Adipose tissue (tissue), 3 donors: ENCODE measurements around the gene SLC12A9. TPM values are rescaled to one million over a fixed set of nuclear protein-coding genes. Genes with fewer than 3 reads are reported as not detected.
"Not testable (repeated sequence)": the region's sequence is repeated elsewhere in the genome, so short reads cannot be mapped to it uniquely, and the experiment has no call there.

Source experiments
- H3K27ac ChIP-seq: one replicate; pipeline ENCODE4 v1.5.1; 2013; ENCODE audit warnings: low read depth, low read length
- WGBS, 3 donors: extraction: QIAGEN DNeasy Blood & Tissue Kit; methylation state at CpG; one replicate each; pipeline ENCODE4 v1.1.7; 2013; 5-methylcytosine and 5-hydroxymethylcytosine counted together
- polyA plus RNA-seq, 3 donors: library from polyadenylated mRNA; stranded (reverse); fragments of 200-250 nt; gene quantifications; one replicate each; pipeline ENCODE4 v1.2.3, GENCODE V29; 2013
- donor health status: healthy with polysubstance abuse.
- donor health status: Bipolar disorder and iron deficiency.
- donor health status: healthy.

SLC12A9 gene
- polyA plus RNA-seq, 3 donors, result 12.0 to 18.8 (median 13.8) TPM

- H3K27ac ChIP-seq, result not testable (repeated sequence)
- 59 to 84% (median 69%) methylated on average over 5 to 7 of the region's 7 CpGs for WGBS, 3 donors
Observed at GRCh38 chr7:100910443-100910842, 57.9 kb downstream of the SLC12A9 start.

GRCh38 chr7:100911484-100911883, 59.0 kb downstream of the SLC12A9 start:
- H3K27ac ChIP-seq, result no peak overlapping the region
- 80 to 95% (median 89%) methylated on average over 3 of the region's 3 CpGs for WGBS, 3 donors

GRCh38 chr7:100914208-100914878, 61.8 kb downstream of the SLC12A9 start:
- WGBS, 3 donors, result 64 to 93% (median 87%) methylated on average over 15 of the region's 15 CpGs
- no peak overlapping the region for H3K27ac ChIP-seq

- H3K27ac ChIP-seq, result no peak overlapping the region
- 81 to 89% (median 85%) methylated on average over 8 of the region's 8 CpGs for WGBS, 3 donors
Observed at GRCh38 chr7:100914879-100915447, 62.5 kb downstream of the SLC12A9 start.

Other genes with a start within 250 kb of the SLC12A9 start
- 10 to 100 TPM; 13.1 to 25.6 (median 17.9) TPM for gene MOSPD3, start 240.2 kb upstream of the SLC12A9 start, polyA plus RNA-seq
- gene TFR2, start 211.2 kb upstream of the SLC12A9 start, polyA plus RNA-seq, result 1 to 10 TPM in 1 of 3 donors, under 1 TPM in 2; 0.22 to 1.5 (median 0.48) TPM
- gene ACTL6B, start 196.3 kb upstream of the SLC12A9 start, polyA plus RNA-seq, result under 1 TPM in 2 of 3 donors, not detected in 1; 0.09 to 0.53 TPM
- 100 to 1,000 TPM; 156 to 286 (median 227) TPM for gene GNB2, start 179.0 kb upstream of the SLC12A9 start, polyA plus RNA-seq
- gene GIGYF1, start 158.5 kb upstream of the SLC12A9 start, polyA plus RNA-seq, result 10 to 100 TPM; 17.3 to 35.3 (median 19.1) TPM
- 10 to 100 TPM; 25.2 to 31.3 (median 27.4) TPM for gene POP7, start 146.6 kb upstream of the SLC12A9 start, polyA plus RNA-seq
- 1 to 10 TPM in 1 of 3 donors, under 1 TPM in 1, not detected in 1; 0.06 to 4.4 TPM for gene EPO, start 132.2 kb upstream of the SLC12A9 start, polyA plus RNA-seq
- under 1 TPM in 1 of 3 donors, not detected in 2; 0.02 TPM for gene ZAN, start 119.1 kb upstream of the SLC12A9 start, polyA plus RNA-seq
- 10 to 100 TPM; 22.2 to 37.5 (median 22.6) TPM for gene EPHB4, start 25.2 kb upstream of the SLC12A9 start, polyA plus RNA-seq
- gene TRIP6, start 14.7 kb downstream of the SLC12A9 start, polyA plus RNA-seq, result 10 to 100 TPM; 37.1 to 57.1 (median 51.7) TPM
- gene SRRT, start 22.4 kb downstream of the SLC12A9 start, polyA plus RNA-seq, result 10 to 100 TPM; 47.0 to 74.9 (median 57.4) TPM
- gene UFSP1, start 37.0 kb downstream of the SLC12A9 start, polyA plus RNA-seq, result 1 to 10 TPM; 3.3 to 6.2 (median 3.5) TPM
- gene ACHE, start 43.2 kb downstream of the SLC12A9 start, polyA plus RNA-seq, result 1 to 10 TPM in 1 of 3 donors, under 1 TPM in 2; 0.67 to 2.4 (median 0.73) TPM
- gene MUC3A, start 96.8 kb downstream of the SLC12A9 start, polyA plus RNA-seq, result 1 to 10 TPM in 2 of 3 donors, under 1 TPM in 1; 0.58 to 2.5 (median 1.1) TPM
- 1 to 10 TPM in 1 of 3 donors, under 1 TPM in 1, not detected in 1; 0.70 to 1.7 TPM for gene MUC12, start 116.9 kb downstream of the SLC12A9 start, polyA plus RNA-seq
- gene MUC17, start 167.4 kb downstream of the SLC12A9 start, polyA plus RNA-seq, result under 1 TPM; under 0.01 TPM
- 10 to 100 TPM in 2 of 3 donors, 1 to 10 TPM in 1; 6.7 to 23.1 (median 10.2) TPM for gene TRIM56, start 232.8 kb downstream of the SLC12A9 start, polyA plus RNA-seq